GM21390 (cell line): ENCODE results near the gene MBNL3.

Source experiments
- ATAC-seq: cut with Tn5 transposase; IDR thresholded peaks from one replicate; pipeline ENCODE4 v1.9.1; 2021; ENCODE audit not compliant: unreplicated experiment

The MBNL3 gene

GRCh38 chrX:132425744-132426318 lies 63.0 kb downstream of the MBNL3 start:
- ATAC-seq = no peak

DNA sequence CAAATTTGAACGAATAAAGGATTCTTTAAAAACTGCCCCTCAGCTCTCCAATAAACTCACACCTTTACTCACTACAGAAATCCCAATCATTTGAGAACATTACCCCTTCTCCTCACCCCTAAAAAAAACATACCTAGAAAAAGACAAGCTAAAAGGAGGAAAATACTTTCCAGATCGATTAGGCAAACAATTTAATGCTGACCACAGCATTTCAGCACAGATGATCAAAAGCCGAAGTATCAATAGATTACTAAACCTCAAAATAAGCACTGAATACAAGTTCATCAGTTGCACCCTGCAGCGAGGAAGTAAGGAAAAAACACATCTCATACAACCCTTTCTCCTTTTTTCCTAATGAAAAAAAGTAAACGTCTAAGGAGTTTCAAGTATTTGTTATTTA lies 65.5 kb downstream of the MBNL3 start:
- no peak for ATAC-seq

DNA sequence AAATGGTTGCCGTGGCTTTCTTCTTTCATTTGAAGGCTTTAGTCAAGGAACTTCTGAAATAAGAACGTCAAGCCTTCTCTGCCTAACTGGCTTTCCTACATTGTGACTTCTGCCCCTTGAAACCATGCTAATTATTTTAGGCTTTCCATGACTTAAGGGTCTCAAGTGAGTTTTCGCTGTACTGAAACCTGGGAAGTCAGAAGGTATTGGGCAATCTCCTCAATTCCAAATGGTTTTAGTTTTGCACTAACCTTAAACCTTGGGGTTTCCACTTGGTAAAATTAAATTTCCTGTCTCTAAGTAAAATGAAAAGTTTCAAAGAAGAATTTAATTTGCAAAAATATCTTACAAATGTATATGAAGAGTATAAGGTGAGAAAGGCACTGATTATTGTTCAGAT lies 73.8 kb downstream of the MBNL3 start:
- no peak for ATAC-seq

- ATAC-seq = no peak
Observed at GRCh38 chrX:132414404-132414803, 74.4 kb downstream of the MBNL3 start.

DNA sequence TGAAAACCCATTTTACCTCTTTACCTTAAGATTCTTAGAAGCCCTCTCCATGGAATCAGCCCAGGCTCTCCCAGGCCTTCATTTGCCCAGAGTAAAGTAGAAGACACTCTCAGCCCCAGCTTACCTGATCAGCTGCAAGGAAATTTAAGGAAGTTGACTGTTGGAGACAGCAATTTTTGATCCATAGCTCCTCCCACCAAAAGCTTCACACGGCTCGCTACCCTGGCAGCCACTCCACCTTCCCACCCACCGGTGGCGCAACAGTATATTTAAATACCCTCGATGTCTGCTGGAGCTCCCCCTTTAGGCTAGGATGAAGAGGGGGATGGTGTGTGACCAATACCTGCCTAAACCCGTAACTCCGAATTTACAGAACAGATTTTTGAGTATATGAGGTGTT lies 75.4 kb downstream of the MBNL3 start:
- ATAC-seq = no peak

- no peak for ATAC-seq
Observed at GRCh38 chrX:132412208-132412607, 76.6 kb downstream of the MBNL3 start.

- no peak for ATAC-seq
Observed at GRCh38 chrX:132411310-132411977, 77.4 kb downstream of the MBNL3 start.

- no peak for ATAC-seq
Observed at GRCh38 chrX:132409780-132410556, 78.9 kb downstream of the MBNL3 start.

DNA sequence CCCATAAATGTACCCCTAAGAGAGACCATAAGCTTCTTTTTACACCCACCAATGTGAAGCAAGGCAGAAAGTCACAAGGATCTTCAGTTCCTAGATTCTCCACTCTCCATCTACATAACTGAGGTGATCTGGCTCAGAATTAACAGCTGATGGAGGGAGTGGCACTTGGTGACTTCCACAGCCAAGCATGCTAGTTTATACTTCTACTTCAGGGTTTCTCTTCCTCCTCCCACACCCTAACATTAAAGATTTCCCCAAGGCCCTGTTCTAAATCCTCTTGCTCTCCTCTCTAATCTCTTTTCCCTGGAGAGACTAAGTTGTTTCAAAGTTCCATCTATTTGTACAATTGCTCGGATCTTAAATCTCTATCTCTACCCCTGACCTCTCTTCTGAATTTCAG lies 81.1 kb downstream of the MBNL3 start:
- no peak for ATAC-seq

DNA sequence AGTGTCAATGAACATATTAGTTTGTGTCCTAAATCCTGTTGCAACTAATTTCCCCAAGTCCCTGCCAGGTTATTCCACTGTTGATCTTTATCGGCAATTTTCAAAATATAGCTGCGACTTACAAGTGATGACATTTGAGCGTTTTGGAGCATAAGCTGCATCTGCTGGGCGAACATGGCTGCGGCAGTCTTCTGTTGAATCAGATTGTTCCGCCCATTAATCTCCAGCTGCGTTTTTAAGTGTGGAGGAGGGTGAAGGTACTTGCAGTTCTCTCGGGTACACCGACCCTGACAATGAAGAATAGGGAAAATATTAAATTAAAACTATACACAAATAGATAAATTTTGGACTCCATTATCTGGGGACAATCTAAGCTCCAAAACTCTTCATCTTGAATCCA lies 82.7 kb downstream of the MBNL3 start:
- ATAC-seq = no peak

GRCh38 chrX:132404266-132404665 lies 84.6 kb downstream of the MBNL3 start:
- no peak for ATAC-seq

- ATAC-seq = no peak
Observed at GRCh38 chrX:132401935-132402334, 86.9 kb downstream of the MBNL3 start.

GRCh38 chrX:132400706-132401105 lies 88.1 kb downstream of the MBNL3 start:
- no peak for ATAC-seq

DNA sequence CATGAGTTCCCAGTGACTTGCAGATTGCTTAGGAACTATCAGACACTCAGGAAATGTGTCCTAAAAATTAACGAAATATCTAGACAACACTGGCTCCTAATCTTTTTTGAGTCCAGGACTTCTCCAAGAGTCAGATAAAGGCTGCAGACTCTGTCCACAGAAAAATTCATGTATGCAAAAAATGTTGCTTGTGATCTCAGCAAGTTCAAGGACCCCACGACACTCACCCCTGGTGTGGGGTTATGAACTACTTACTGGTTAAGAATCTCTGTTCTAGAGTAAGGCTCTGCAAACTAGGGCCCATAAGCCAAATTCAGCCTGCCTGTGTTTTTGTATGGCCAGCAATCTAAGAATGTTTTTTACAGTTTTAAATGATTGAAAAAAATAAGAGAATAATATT lies 93.2 kb downstream of the MBNL3 start:
- ATAC-seq = no peak

GRCh38 chrX:132395026-132395425 lies 93.8 kb downstream of the MBNL3 start:
- ATAC-seq = no peak

DNA sequence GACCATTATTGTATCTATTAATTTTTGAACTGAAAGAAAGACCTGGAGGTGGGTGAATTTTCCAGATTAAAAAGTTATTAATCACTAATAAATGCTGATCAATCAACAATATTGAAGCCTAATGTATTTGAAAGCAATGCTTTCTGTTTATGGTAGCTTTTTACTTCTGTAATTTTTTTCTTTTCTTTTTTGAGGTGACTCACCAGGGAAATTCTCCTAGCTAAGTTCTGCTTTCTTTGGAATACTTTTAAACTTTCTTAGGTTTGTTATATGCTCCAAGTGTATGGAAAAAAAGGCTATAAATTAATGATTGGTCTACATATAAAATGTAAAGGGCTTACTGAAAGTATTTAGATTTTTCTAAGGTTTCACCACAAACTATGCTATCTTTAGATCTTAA lies 94.2 kb downstream of the MBNL3 start:
- no peak for ATAC-seq

GRCh38 chrX:132393992-132394391 lies 94.8 kb downstream of the MBNL3 start:
- ATAC-seq = no peak

GRCh38 chrX:132393485-132393884 lies 95.4 kb downstream of the MBNL3 start:
- no peak for ATAC-seq

GRCh38 chrX:132393085-132393484 lies 95.8 kb downstream of the MBNL3 start:
- ATAC-seq = no peak

- ATAC-seq = no peak
Observed at GRCh38 chrX:132390792-132391191, 98.0 kb downstream of the MBNL3 start.

DNA sequence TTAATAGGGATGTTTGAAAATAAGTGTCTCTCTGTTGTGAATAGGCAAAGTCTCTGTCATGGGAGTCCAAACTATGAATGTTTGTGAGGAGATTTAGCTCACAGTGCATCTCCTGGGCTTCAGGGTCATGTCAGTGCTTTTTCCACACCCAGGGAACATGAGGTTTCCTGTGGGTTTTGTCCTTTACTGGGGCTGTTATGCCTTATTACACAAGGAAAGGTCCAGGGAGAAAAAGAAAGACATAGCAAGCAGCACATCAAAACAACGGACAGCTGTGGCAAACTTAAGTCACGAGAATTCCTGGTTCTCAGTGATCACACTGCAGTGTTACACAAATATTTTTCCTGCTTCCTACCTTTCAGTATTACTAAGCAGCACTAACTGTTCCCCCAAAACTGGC lies 99.4 kb downstream of the MBNL3 start:
- ATAC-seq = no peak

DNA sequence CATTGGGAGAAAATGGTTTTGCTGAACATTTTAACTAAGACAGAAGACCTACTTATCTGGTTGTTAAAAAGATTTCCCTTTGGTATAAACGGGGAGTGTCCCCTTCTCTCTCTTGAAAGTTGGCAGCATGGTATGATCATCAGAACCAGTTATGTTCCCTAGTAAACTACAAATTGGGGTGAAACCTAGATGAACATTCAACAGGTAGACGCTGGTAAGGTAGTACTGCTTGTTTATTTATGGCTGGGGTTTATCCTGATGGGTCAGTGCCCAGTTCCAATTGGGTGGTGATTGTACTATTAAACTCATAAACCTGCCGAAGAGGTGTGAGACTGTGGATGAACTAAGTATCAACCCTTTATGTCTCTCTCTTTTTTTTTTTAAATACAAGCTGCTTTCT lies 100.5 kb downstream of the MBNL3 start:
- ATAC-seq = no peak
